GM10266 (cell line): ENCODE data around the gene LCORL.

Experiments used
- DNase-seq: peaks from one replicate; pipeline ENCODE4 v3.0.0; 2012; ENCODE audit errors: extremely low spot score
- TF ChIP-seq, protein P1 (sequence below): IDR thresholded peaks from 2 replicates; pipeline ENCODE4 v1.5.1; 2012; ENCODE audit warnings: mild to moderate bottlenecking, low read depth; ENCODE audit not compliant: control insufficient read depth, insufficient read depth; ENCODE audit errors: missing control alignments

Gene LCORL

DNA sequence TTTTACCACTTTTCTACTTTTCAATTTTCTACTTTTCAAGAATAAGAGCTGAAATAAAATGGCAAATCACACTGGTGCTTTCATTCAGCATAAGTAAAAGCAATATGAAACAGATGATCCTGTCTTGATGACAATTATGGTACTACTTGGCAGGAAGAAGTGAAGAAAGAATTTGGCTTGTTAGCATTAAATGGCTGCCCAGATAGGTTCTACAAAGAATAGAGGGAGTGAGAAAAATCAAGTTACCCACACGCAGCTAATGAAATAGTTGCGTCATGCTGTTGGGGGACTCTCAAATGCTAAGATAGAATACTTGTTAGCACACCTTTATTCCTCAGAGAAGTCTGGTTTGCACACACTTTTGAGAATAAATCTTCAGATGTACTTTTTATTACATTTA is 12.5 kb upstream of the LCORL start:
- DNase-seq = no peak
- TF ChIP-seq, protein P1, sequence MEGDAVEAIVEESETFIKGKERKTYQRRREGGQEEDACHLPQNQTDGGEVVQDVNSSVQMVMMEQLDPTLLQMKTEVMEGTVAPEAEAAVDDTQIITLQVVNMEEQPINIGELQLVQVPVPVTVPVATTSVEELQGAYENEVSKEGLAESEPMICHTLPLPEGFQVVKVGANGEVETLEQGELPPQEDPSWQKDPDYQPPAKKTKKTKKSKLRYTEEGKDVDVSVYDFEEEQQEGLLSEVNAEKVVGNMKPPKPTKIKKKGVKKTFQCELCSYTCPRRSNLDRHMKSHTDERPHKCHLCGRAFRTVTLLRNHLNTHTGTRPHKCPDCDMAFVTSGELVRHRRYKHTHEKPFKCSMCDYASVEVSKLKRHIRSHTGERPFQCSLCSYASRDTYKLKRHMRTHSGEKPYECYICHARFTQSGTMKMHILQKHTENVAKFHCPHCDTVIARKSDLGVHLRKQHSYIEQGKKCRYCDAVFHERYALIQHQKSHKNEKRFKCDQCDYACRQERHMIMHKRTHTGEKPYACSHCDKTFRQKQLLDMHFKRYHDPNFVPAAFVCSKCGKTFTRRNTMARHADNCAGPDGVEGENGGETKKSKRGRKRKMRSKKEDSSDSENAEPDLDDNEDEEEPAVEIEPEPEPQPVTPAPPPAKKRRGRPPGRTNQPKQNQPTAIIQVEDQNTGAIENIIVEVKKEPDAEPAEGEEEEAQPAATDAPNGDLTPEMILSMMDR = no peak

DNA sequence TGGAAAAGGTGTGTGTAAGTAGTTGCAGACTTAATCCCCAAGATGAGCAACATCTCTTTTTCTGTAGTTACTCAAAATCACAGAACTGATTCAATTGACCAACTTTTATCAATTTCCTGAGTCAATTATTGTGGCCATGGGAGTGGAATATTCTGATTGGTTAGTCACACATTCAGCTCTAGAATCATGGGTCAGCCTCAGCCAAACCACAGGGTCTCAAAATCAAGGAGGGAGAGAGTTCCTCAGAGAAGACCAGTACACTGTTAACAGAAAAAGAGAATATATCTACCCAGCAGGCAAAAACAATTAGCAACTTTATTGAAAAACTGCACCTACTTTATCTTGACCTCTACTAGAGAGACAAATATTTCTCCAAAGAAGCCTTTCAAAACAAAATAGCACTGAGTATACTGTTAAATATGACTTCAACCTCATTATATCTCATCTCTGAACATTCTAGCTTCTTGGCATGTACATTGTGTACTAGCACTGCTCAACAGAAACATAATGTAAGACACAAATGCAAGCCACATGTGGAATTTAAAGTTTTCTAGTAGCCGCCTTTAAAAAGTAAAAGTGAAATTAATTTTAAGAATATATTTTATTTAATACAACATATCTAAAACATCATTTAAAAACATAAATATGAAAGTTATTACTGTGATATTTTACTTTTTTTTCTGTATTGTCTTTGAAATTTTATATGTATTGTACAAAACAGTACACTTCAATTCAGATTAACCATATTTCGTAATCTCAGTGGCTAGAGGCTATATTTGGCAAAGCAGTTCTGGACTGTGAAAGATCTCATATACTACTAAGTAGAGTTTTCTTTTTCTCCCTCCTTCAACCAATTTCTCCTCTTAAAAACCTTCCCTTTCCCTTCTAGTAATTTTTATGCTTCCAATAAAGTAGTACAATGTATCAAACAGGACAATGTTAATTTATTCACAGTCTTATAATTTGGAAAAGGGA is 11.8 kb upstream of the LCORL start:
- no peak for DNase-seq
- TF ChIP-seq, protein P1 = no peak

- TF ChIP-seq, protein P1 = no peak
- no peak for DNase-seq
Measured at GRCh38 chr4:18025288-18025687, 3.7 kb upstream of the LCORL start.

DNA sequence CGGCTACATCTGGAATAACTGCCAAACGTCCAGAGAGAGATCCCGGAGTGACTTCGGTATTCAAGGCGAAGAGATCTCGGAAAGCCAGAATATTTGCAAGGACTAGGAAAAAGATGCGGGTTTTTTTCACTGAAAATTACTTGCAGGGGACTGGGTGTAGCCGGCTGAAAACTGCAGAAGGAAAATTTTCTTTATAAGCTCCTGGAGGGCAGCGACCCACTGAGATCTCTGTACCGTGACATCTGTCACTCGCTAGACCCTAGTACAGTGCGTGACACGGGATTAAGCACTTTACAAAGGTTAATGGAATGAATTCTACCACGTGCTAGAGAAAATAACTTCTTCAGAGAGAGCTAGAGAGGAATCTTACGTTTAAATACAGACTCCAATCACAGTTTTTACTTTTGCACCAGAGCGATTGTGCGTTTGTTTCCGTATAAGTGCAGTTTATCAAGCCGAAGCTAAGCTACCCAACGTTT is 1.1 kb upstream of the LCORL start:
- DNase-seq = no peak
- TF ChIP-seq, protein P1 = no peak

DNA sequence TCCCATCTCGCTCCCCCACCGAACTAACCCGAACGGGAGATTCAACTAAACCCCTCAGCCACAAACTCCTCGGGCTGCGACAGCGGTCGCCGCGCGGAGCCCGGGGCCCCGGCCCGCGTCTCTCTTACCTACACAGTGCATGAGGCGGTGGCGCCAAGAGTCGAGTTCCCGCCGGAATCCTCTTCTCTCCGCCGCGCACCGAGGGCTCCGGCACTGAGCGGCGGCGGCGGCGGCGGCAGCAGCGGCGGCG is 160 bp downstream of the LCORL start:
- DNase-seq = no peak
- TF ChIP-seq, protein P1 = no peak

- DNase-seq = peak; percentile 62
- TF ChIP-seq, protein P1 = no peak
Measured at GRCh38 chr4:18020671-18021469, 685 bp downstream of the LCORL start.

- TF ChIP-seq, protein P1 = no peak
- DNase-seq = peak; percentile 32
Measured at GRCh38 chr4:18020145-18020670, 1.3 kb downstream of the LCORL start.
